NCI-H774 (cell line): ENCODE measurements around the gene ST3GAL3.

Source experiments
- DNase-seq: peaks from one replicate; lab custom pipeline; 2025; lab: John Stamatoyannopoulos, UW

ST3GAL3 gene

DNA sequence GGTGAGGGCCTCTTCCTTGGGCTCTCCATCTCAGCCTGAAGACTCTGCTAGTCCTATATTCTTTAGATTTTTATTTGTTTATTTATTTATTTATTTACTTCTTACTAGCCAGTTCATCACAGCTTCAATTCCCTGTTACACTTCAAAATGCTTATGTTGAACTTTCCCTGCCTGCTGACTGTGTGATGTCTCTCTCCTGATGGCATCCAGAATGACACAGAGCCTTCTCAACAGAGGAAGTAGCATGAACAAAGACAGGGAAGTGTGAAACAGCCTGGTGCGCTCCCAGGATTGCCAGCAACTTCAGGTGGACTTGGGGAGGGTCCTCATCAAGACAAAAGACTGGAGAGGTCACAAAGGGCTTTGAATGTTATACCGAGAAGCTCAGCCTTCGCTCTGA, 235.1 kb downstream of the ST3GAL3 start:
- DNase-seq: no peak

DNA sequence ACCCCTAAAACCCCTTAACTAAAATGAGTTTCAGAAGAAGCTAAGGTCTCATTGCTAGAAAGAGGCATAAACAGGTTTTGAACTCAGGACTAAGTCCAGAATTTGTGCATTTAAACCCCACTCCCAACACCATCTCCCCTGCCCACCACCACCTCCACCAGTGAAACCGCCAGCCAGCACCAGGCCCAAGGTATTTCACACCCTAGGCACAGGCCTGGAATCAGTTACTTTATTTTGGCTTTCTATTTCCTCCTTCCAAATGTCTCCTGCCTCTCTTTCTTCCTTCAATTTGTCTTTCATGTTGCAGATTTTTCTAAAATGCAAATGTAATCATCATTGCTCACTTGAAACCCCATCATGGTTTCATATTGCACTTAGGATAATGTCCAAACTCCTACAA, 237.5 kb downstream of the ST3GAL3 start:
- no peak for DNase-seq

DNA sequence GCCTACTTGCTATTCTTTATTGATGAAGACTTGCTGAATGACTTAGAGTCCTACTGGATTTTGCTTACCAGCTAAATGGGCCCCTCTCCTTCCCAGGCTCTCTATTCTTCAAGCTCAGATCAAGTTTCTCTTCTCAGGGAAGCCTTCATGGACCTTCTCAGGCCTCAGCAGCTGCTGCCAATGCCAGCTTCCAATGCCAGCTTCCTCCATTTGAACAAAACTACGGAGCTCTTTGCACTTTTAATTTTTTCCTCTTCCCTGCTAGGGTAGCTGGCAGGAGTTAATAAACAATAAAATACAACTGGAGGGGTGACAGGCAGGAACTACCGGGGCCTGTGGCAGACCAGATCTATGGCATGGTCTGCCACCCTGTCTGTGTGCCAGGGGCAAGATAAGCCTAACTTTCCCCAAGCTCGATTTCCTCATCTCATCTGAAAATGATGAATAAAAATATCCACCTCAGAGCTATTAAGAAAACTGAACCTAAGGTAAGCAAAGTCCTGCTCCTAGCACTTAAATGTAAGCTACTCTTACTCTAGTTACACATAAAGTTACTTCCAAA, 238.4 kb downstream of the ST3GAL3 start:
- no peak for DNase-seq

DNA sequence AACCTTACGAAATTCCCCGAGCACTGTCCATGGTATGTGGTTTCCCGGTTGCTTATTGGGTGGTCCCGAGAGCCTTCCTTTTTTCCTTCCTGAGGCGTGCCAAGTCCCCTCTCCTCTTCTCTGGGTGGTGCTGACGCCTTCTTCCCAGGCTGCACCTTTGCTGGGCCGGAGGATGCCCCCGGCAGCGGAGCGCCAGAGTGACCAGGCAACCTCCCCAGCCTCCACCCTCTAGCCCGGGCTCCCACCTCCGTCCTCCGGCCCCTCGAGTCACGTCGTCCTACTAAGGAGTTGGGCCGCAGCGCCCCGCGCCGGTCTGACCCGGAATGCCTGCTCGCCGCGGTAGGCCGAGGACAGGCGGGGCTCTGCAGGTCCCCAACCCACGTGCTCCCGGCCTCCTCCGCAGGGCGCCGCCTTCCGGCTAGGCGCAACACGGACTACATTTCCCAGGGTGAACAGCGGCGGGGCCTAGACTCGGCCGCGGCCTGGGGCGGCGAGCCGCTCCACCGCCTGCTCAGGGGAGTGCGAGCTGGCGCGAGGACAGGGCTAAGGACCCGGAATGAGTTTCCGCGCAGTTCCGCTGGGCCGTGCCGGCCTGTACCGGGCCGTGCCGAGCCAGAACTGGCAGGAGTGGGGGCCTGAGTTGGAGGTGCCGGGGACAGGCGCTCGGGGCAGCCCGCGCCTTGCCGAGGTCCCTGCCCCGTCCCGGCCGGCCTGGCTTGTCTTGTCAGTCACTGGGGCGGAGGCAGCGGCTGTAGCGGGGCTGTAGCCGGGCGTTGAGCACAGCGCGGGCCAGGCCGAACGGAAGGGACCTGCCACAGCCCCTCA, 239.1 kb downstream of the ST3GAL3 start, which contains the start of gene IPO13:
Gene IPO13 (plus strand): TSS at position 715 of the 825 bp plus-strand sequence. CDS start 651 bp downstream, outside the sequence.
- DNase-seq: peak; percentile 100

DNA sequence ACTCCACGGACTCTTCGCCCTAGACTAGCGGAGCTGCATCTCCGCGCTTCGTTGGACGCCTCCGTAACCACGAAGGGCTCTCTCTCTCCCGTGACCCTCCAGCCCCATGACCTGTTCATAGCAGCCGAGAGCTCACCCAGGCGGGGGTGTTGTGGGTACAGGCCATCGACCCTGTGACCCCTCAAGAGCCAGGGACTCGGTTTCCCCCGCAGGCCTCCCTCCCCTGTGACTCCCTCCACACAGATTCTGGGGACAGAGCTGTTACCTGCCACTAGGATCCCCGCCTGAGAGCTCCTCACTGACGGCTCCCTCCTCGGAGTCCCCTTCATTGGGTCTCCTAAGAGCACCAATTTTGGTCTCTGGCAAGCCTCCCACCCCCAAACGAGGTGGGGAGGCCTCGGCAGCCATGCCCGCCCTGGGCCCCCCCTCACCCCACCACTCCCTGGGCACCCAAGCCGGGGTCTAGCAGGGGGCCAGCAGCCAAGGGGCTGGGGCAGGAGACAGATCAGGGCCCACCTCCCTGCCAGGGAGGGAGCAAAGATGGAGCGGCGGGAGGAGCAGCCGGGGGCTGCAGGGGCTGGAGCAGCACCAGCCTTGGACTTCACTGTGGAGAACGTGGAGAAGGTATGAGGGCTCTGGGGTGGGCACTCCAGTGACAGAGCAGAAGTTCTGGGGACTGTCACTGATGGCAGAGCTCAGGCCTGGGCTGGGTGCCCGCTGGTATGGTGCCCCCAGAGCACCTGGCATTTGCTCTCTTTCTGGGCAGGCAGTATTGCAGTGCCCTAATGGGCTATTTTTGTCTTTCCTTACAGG, 239.9 kb downstream of the ST3GAL3 start:
- DNase-seq: no peak

DNA sequence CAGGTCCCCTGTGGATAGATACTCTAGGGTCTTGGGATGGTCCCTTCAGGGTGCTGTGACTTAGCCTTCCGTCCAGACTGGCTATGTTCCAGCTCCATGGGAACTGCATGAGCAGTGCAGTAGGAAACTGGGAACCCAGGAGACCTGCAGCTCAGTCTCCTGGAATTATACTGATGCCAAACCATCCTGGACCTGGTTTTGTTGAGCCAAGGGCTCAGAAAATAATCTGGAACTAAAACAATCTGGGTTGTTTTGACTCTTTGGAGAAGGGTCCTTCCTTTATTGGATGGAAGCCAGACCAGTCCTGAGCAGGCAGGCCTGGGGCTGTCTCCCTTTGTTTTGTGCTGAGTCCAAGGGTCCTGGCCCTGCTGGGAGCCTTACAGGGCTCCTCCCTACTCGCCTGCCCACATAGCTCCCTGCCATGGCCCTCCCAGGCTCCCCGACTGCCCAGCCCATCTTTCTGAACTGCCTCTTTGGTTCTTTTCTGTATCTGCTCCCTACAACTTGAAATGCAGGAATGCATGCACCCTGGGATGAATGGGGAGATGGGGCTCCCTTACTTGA, 240.6 kb downstream of the ST3GAL3 start:
- no peak for DNase-seq

DNA sequence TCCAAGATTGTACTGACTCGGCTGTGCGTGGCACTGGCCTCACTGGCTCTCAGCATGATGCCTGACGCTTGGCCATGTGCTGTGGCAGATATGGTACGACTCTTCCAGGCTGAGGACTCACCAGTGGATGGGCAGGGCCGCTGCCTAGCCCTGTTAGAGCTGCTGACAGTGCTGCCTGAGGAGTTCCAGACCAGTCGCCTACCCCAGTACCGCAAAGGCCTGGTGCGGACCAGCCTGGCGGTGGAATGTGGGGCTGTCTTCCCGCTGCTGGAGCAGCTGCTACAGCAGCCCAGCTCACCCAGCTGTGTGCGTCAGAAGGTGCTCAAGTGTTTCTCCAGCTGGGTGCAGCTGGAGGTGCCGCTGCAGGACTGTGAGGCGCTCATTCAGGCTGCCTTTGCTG, 242.3 kb downstream of the ST3GAL3 start:
- no peak for DNase-seq

DNA sequence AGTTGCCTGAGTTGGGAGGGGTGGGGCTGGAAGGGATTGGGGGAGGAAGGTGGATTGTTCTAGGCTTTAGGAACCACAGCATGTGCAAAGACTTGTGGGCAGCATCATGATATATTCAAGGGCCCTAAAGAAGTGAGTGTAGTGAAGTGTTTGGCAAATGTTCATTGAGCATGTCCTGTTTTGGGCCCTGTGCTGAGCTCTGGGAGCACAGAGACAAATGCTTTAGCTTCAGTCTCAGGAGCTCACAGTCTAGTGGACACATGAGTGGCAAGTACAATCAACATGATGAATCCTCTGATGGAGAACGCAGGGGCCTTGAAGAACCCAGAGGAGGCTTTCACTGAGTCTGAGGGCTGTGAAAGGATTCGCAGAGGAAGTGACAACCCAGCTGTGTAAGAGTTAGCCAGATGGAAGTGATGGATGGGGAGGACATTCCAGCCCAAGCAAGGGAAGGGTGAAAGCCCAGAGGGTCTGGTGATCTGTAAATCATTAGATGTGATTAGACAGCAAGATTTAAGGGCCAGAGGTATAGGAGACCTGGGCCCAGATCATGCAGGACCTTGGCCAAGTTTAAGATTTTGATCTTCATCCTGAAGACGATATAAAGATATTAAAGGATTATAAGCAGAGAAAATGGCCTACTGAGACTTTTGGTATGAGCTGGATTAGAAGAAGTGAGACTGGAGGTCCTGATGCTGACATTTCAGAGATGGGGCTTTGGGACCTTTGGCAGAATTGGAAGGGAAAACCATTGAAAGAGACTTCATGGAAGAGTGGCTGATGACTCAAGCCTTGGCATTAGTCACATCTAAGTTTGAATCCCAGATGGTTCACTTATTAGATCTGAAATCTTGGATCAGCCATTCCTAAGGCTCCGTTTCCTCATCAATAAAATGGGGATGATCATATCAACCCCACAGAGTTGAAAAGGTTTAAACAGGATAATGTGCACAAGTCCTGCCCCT, 244.0 kb downstream of the ST3GAL3 start:
- no peak for DNase-seq

DNA sequence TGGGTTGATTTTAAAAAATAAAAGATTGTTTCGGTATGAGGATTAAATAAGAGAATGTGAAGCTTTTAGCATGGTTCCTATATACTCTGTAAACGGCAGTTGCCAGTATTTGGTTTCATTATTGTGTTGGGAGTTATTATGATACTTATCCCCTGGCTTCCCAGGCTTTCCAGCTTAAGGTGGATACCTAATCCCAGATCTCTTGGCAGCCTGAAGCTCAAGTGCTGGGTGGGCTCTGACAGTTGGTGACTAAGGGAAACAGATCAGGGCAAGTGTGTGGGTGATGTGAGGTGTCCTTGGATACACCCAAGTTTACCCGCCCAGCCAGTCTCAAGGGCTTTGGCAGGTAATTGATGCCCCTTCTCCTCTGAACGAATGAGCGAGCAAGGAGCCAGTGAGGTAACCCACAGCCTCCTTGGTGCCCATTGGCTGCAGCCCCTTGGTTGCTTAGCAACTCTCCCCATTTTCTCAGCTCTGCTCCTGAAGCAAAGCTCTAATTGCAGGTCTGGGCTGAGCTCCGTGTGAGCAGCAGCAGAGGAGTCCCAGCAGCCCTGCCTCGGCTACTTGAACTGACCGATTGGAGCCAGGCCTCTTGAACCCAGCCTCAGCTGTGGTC, 245.5 kb downstream of the ST3GAL3 start:
- peak; percentile 44 for DNase-seq

DNA sequence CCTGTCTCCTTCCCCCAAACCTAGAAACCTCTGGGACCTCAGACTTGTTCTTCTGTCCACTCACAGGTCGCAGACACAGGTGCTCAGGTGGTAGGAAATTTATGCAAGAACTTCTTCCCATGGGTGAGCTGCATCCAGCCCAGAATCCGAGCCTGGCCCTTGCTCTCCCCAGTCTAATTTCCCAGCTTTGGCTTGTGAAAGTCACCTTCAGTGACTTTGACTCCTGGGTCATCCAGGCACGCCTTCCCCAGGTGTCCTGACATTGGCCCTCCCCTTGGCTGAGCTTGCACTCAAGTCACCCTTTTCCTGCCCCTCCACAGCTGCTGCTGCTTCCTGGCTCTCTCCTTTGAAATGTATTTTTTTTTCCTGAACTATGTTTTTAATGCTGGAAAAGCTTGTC, 246.0 kb downstream of the ST3GAL3 start:
- DNase-seq: no peak

DNA sequence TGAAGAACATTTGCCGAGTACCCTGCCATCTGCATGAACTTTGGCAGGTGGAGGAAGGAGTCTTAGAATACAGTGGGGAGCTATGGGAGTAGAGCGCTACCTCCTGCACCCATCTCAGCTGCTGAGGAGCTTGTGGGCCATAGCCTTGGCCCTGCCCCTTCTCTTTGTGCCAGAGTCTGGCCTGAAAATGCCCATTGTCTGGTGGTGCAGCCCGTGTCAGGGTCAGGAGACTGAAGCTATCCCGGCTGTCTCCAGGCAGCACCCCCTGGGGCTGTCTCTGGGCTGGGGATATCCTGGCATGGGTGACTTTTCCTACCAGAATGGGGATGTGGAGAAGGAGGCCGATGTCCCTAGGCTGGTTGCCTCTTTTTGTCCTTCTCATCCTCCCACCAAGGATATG, 246.7 kb downstream of the ST3GAL3 start:
- DNase-seq: no peak

DNA sequence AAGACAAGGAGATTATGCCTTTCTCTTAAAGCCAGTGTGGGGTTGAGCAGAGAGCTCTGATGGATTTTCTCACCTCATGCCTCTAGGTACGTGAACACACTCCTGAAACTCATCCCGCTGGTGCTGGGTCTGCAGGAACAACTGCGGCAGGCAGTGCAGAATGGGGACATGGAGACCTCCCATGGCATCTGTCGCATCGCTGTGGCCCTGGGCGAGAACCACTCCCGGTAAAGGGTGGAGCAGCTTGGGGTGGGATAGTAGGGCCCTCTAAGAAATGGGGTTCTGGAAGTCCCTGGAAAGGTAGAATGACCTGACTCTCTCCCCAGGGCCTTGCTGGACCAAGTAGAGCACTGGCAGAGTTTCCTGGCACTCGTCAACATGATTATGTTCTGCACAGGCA, 248.9 kb downstream of the ST3GAL3 start:
- DNase-seq: no peak

DNA sequence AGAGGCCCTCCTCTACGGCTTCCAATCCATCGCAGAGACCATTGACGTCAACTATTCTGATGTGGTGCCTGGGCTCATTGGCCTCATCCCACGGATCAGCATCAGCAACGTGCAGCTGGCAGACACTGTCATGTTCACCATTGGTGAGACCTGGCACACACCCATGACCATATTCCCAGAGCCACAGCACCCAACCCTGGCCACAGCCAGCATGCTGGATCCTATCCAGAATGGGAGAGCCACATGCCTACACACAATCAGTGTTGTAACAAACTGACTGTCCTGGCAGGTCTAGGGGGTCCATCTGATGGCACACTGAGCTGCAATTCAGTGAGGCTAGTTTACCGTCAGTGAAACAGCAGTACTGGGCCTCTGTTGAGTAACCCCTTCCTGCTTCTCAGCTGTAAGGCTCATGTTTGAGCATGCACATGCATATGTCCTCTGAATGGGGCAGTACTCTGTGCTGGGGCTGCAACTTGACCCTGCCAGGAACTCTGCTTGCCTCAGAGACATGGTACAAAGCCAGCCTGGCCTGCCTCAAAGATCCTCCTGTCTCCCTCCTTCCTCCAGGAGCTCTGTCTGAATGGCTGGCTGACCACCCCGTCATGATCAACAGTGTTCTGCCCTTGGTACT, 250.2 kb downstream of the ST3GAL3 start:
- DNase-seq: no peak

DNA sequence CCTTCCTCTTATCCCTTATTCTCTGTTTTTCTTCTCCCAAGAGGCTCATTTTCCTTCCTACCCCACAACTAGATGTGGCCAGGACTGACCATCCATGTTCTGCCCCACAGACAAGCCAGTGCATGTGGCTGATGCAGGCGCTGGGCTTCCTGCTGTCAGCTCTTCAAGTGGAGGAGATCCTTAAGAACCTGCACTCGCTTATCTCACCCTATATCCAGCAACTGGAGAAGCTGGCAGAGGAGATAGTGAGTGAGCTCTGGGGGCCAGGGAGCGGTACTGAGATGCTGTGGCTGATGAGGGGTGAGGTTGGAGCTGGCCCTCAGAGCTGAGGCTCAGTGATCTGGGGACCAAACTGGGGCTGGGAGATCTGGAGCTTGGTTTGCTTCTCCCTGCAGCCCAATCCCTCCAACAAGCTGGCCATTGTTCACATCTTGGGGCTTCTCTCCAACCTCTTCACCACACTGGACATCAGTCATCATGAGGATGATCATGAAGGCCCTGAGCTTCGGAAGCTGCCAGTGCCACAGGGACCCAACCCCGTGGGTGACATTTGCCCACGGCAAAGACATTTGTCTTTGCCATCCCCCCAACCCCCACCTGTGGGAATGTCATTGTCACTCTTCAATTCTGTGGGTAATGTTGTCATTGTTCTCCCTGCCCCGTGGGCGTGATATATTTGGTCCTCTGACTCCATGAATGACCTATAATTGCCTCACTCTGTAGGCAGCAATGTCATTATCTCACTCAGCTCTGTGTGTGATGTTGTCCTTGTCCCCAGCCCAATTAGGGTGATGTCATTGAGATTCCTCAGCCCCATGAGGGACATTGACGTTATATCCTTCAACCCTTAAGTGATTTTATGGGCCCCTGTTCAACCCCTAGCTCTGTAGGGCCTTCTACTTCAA, 251.3 kb downstream of the ST3GAL3 start:
- DNase-seq: no peak

DNA sequence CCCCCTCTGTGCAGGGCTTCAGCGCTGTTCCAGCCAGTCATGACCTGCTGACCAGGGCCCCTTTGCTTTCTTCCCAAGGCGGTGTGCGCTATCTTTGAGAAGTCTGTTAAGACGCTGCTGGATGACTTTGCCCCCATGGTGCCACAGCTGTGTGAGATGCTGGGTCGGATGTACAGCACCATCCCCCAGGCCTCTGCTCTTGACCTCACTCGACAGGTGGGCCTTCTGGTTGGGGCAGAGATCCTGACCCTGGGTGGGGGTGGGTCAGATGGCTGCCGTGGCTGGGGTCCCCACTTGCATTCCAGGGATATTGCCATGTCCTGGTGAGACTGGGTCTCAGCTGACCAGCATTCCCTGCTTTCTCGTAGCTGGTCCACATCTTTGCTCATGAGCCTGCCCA, 253.5 kb downstream of the ST3GAL3 start:
- DNase-seq: no peak

DNA sequence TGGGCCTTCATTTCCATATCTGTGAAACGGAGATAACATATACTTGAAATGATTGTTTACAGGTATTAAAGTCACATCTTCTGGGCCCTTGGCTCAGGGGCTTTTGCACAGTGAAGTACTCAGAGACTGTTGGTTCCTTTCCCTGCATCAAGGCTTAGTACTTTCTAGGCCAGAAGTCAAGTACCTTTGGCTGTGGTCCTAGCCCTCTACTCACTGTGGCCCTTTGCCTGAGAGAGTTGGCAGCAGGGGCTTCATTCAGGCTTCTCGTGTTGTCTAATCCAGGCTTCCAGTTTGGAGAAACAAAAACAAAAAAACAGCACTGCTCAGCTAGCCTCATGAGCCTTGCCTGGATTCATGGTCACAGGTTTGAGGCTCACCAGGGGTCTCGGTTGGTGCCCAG, 254.4 kb downstream of the ST3GAL3 start:
- no peak for DNase-seq

DNA sequence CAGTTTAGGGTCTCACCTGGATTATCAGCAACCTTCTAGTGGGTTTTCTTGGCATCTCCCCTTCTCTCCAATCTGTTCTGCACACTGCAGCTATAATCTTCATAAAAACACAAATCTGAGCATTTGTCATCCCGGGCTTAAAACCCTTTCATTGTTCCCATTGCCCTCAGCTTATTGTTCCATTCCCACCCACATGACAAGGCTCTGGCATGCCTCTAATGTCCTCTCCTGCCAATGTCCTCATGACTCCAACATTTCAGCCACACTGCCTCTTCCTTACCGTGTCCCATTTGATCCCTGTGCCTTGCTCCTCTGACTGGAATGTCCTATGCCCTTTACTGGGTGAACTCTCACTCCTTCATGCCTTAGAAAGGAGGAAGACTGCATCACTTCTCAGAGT, 255.0 kb downstream of the ST3GAL3 start:
- DNase-seq: no peak

DNA sequence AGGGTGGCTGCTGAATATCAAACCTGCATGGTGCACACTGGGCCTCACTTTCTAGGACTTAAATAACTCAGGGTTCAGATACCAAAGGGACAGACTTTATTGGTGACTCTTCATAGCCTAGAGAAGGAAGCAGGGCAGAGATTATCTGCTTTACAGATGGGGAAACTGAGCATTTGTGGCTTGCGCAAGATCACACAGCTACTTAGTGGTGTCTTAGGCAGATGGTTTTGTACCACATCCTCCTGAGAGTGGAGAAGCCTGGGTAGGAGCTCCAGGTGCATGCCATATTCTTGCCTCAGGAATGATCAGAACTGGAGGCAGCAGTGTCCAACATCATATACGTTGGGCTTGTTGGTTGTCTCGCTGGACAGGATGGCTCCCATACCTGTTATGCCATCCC, 255.7 kb downstream of the ST3GAL3 start:
- DNase-seq: no peak

DNA sequence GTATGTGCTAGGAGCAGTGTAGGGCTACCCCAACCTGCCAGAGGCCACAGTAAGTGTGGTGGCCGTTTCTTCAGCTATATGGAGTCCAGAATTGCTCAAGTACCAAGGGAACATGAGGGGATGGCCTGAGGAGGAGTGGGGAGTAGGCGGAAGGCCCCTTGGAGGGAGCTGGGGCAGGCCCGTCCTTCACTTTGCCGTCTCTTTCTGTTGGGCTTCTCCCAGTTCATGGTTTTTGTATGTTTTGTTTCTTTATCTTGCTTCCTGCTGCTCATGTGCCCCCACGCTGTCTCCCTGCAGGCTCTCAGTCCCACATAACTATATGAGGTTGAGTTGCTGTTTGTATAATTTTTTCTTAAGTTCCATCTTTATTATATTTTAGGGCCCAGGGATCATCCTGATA, 256.6 kb downstream of the ST3GAL3 start:
- no peak for DNase-seq
